Right hindlimb (tissue), 1 donor: ENCODE results near the gene TULP4.
A peak's percentile ranks its signal among the peaks of the same experiment; 100 is the strongest.
"Not testable (repeated sequence)": the region's sequence is repeated elsewhere in the genome, so short reads cannot be mapped to it uniquely, and the experiment has no call there.

ENCODE experiments used
- DNase-seq: peaks from one replicate; pipeline ENCODE4 v3.0.0-alpha.2; 2018

TULP4 gene

GRCh38 chr6:158431036-158431435 lies 118.8 kb downstream of the TULP4 start:
- DNase-seq: no peak

- DNase-seq: no peak
These were observed 119.3 kb downstream of the TULP4 start for GRCh38 chr6:158431560-158431959.

- no peak for DNase-seq
These were observed 125.3 kb downstream of the TULP4 start for GRCh38 chr6:158437571-158437970.

- no peak for DNase-seq
These were observed 126.0 kb downstream of the TULP4 start for GRCh38 chr6:158438226-158438625.

- no peak for DNase-seq
These were observed 127.0 kb downstream of the TULP4 start for GRCh38 chr6:158439255-158439654.

- peak; percentile 70 for DNase-seq
These were observed 129.5 kb downstream of the TULP4 start for GRCh38 chr6:158441716-158442215.

GRCh38 chr6:158442306-158442705 lies 130.0 kb downstream of the TULP4 start:
- DNase-seq: no peak

GRCh38 chr6:158445426-158446085 lies 133.3 kb downstream of the TULP4 start:
- no peak for DNase-seq

GRCh38 chr6:158448856-158449255 lies 136.6 kb downstream of the TULP4 start:
- DNase-seq: no peak

- DNase-seq: no peak
These were observed 139.9 kb downstream of the TULP4 start for GRCh38 chr6:158452191-158452590.

GRCh38 chr6:158457131-158457530 lies 144.9 kb downstream of the TULP4 start:
- DNase-seq: peak; percentile 59

- no peak for DNase-seq
These were observed 145.5 kb downstream of the TULP4 start for GRCh38 chr6:158457616-158458278.

- DNase-seq: no peak
These were observed 147.5 kb downstream of the TULP4 start for GRCh38 chr6:158459726-158460125.

GRCh38 chr6:158460602-158461169 lies 148.4 kb downstream of the TULP4 start:
- DNase-seq: no peak

GRCh38 chr6:158461954-158462353 lies 149.7 kb downstream of the TULP4 start:
- DNase-seq: no peak

- DNase-seq: no peak
These were observed 152.2 kb downstream of the TULP4 start for GRCh38 chr6:158464483-158464882.

- no peak for DNase-seq
These were observed 153.0 kb downstream of the TULP4 start for GRCh38 chr6:158465257-158465656.

- no peak for DNase-seq
These were observed 153.5 kb downstream of the TULP4 start for GRCh38 chr6:158465747-158466146.

- DNase-seq: no peak
These were observed 155.7 kb downstream of the TULP4 start for GRCh38 chr6:158467923-158468322.

- no peak for DNase-seq
These were observed 156.4 kb downstream of the TULP4 start for GRCh38 chr6:158468666-158469065.

GRCh38 chr6:158470023-158470422 lies 157.8 kb downstream of the TULP4 start:
- not testable (repeated sequence) for DNase-seq

- no peak for DNase-seq
These were observed 159.1 kb downstream of the TULP4 start for GRCh38 chr6:158471339-158471738.

- no peak for DNase-seq
These were observed 160.2 kb downstream of the TULP4 start for GRCh38 chr6:158472447-158472846.

- no peak for DNase-seq
These were observed 162.7 kb downstream of the TULP4 start for GRCh38 chr6:158474961-158475343.
